K562 (cell line): ENCODE data around the gene ELMO1. TPM values are rescaled to one million over a fixed set of nuclear protein-coding genes. Genes with fewer than 3 reads are reported as not detected.

ENCODE experiments used
- ATAC-seq: fragments of 200-7000 bp; cut with Tn5 transposase; 3 replicates; pipeline ENCODE4 v1.9.1; 2020; ENCODE audit warnings: moderate library complexity
- BruUV-seq: library from RNA; stranded (reverse); fragments of 400-500 nt; replicated peaks from 2 replicates; lab custom pipeline; 2021; lab: Mats Ljungman, UMichigan
- CTCF ChIA-PET: fragments of 300-600 bp; formaldehyde crosslinking; extraction: SDS; loops from one replicate; lab custom pipeline; 2021; ENCODE audit warnings: low intra/inter-chr PET ratio; lab: Yijun Ruan, JAX
- POLR2A ChIA-PET: fragments of 300-600, 350-650 bp; sonication (Branson Sonifier 250); formaldehyde crosslinking; extraction: SDS; loops from one replicate; lab custom pipeline; 2021; ENCODE audit warnings: antibody characterized with exemption, inconsistent platforms; lab: Yijun Ruan, JAX
- DNase-seq, 4 experiments: peaks; one replicate each; pipeline versions ENCODE4 v3.0.0 to v3.0.0-alpha.2; 2011 to 2018; ENCODE audit warnings: low spot score in 3 of 4, mixed read lengths in 3 of 4; ENCODE audit errors: extremely low read depth in 1 of 4
- FAIRE-seq: peaks from 2 replicates; lab custom pipeline; 2011; peaks lifted over from hg19 to GRCh38; lab: Jason Lieb, UNC
- H2AFZ ChIP-seq: 2 replicates; pipeline ENCODE4 v1.6.0; 2011; ENCODE audit warnings: low read depth, low read length, control low read depth, inconsistent platforms
- H3K27ac ChIP-seq: fragments of 200-600 bp; 3 replicates; pipeline ENCODE4 v1.8.0; 2011; ENCODE audit warnings: low read depth, mild to moderate bottlenecking, control low read depth, inconsistent platforms, low read length, moderate library complexity, mixed read lengths; ENCODE audit errors: extremely low read depth
- H3K27me3 ChIP-seq, 2 experiments: fragments of 300-600 bp in 1 of 2; 2 replicates in 1 of 2; 3 replicates in 1 of 2; pipeline versions ENCODE4 v1.6.0 to v1.8.0; 2011; ENCODE audit warnings: inconsistent platforms in 2 of 2, low read length in 2 of 2, mild to moderate bottlenecking in 1 of 2, mixed read lengths in 1 of 2, moderate library complexity in 1 of 2; ENCODE audit not compliant: control insufficient read depth in 2 of 2, insufficient read depth in 2 of 2
- H3K36me3 ChIP-seq: fragments of 300-600 bp; 3 replicates; pipeline ENCODE4 v1.8.0; 2011; ENCODE audit warnings: mild to moderate bottlenecking, low read length, inconsistent platforms; ENCODE audit not compliant: control insufficient read depth, insufficient read depth
- H3K4me1 ChIP-seq, 2 experiments: fragments of 200-600 bp in 1 of 2; replicated peaks in 1 of 2; 2 replicates in 1 of 2; 3 replicates in 1 of 2; pipeline versions ENCODE4 v1.5.1 to v1.8.0; 2011; ENCODE audit warnings: inconsistent platforms in 2 of 2, low read length in 2 of 2, mild to moderate bottlenecking in 1 of 2, mixed read lengths in 1 of 2, moderate library complexity in 1 of 2; ENCODE audit not compliant: control insufficient read depth in 2 of 2, insufficient read depth in 2 of 2
- H3K4me2 ChIP-seq: 2 replicates; pipeline ENCODE4 v1.6.1; 2011; ENCODE audit warnings: low read length, control low read depth, inconsistent platforms, mixed read lengths; ENCODE audit not compliant: insufficient read depth
- H3K4me3 ChIP-seq: fragments of 200-600 bp; sonication (generic), shearing (Covaris generic); 2 replicates; pipeline ENCODE4 v1.5.1; 2016; ENCODE audit warnings: control low read depth, inconsistent platforms
- H3K79me2 ChIP-seq: fragments of 200-600 bp; 3 replicates; pipeline ENCODE4 v1.8.0; 2011; ENCODE audit warnings: low read length, inconsistent platforms; ENCODE audit not compliant: control insufficient read depth, insufficient read depth
- H3K9ac ChIP-seq, 2 experiments: 2 replicates each; pipeline versions ENCODE4 v1.6.0 to v1.6.1; 2011; ENCODE audit warnings: low read depth in 2 of 2, low read length in 2 of 2, control low read depth in 1 of 2, inconsistent platforms in 1 of 2, mild to moderate bottlenecking in 1 of 2, mixed read lengths in 1 of 2; ENCODE audit not compliant: insufficient read depth in 1 of 2
- H3K9me1 ChIP-seq: one replicate; pipeline ENCODE4 v1.6.0; 2011; ENCODE audit warnings: inconsistent platforms, mild to moderate bottlenecking, low read length, moderate library complexity; ENCODE audit not compliant: control insufficient read depth, insufficient read depth
- H3K9me3 ChIP-seq: replicated peaks from 2 replicates; pipeline ENCODE4 v1.5.1; 2011; ENCODE audit warnings: low read depth, low read length, inconsistent platforms; ENCODE audit not compliant: control insufficient read depth, insufficient read depth
- H4K20me1 ChIP-seq: replicated peaks from 2 replicates; pipeline ENCODE4 v1.6.1; 2011; ENCODE audit warnings: low read length, inconsistent platforms, mixed read lengths; ENCODE audit not compliant: control insufficient read depth, insufficient read depth
- GATAD2B ChIP-seq: fragments of 450-650 bp; IDR thresholded peaks from 2 replicates; pipeline ENCODE4 v1.6.1; 2017; ENCODE audit warnings: mild to moderate bottlenecking, borderline replicate concordance
- GTF3C2 ChIP-seq: IDR thresholded peaks from 3 replicates; pipeline ENCODE4 v1.6.1; 2011; ENCODE audit warnings: borderline replicate concordance, mild to moderate bottlenecking, moderate library complexity; ENCODE audit not compliant: insufficient read length; ENCODE audit errors: extremely low read depth
- MLLT1 ChIP-seq, 2 experiments: fragments of 450-650 bp; IDR thresholded peaks; 2 replicates each; pipeline ENCODE4 v1.6.1; 2016
- NR4A1 ChIP-seq, 2 experiments: fragments of 250-450 bp in 1 of 2; fragments of 450-650 bp in 1 of 2; sonication (Bioruptor Pico) in 1 of 2; IDR thresholded peaks; 2 replicates each; pipeline versions ENCODE4 v1.4.0 to v1.6.1; 2016 to 2020; ENCODE audit warnings: mild to moderate bottlenecking in 2 of 2, missing compliant biosample characterization in 1 of 2, missing genetic modification characterization in 1 of 2, moderate library complexity in 1 of 2
- PHB2 ChIP-seq: fragments of 450-650 bp; IDR thresholded peaks from 2 replicates; pipeline ENCODE4 v1.6.1; 2017; ENCODE audit warnings: low read depth
- SREBF2 ChIP-seq: sonication (generic); formaldehyde crosslinking; IDR thresholded peaks from 2 replicates; pipeline ENCODE4 v1.4.0; 2020; ENCODE audit warnings: mild to moderate bottlenecking, missing genetic modification reagents
- THRAP3 ChIP-seq: fragments of 450-650 bp; IDR thresholded peaks from 2 replicates; pipeline ENCODE4 v1.6.1; 2016; ENCODE audit warnings: mild to moderate bottlenecking, inconsistent platforms, borderline replicate concordance
- ZNF639 ChIP-seq, 2 experiments: fragments of 200-800 bp in 1 of 2; sonication (Bioruptor generic) in 1 of 2; sonication (generic) in 1 of 2; formaldehyde crosslinking in 1 of 2; IDR thresholded peaks in 1 of 2; conservative IDR thresholded peaks in 1 of 2; 2 replicates each; pipeline versions ENCODE4 v1.5.0 to v1.6.1; 2016 to 2020; ENCODE audit warnings: missing compliant biosample characterization in 1 of 2, missing genetic modification characterization in 1 of 2, missing genetic modification reagents in 1 of 2
- ZNF696 ChIP-seq: fragments of 250-450 bp; sonication (Bioruptor Pico); conservative IDR thresholded peaks from 2 replicates; pipeline ENCODE4 v1.4.0; 2020; ENCODE audit warnings: mild to moderate bottlenecking, moderate library complexity
- WGBS: fragments of 100-300 bp; shearing (Covaris generic); methylation state at CpG from one replicate; pipeline ENCODE4 v1.1.6; 2016; ENCODE audit warnings: low coverage, mixed read lengths; ENCODE audit not compliant: insufficient coverage; ENCODE audit errors: missing lambda C conversion rate; 5-methylcytosine and 5-hydroxymethylcytosine counted together
- in situ Hi-C: fragments of 300-500 bp; cut with MboI; formaldehyde crosslinking; loops from 4 replicates; pipeline ENCODE4 v1.15.0; 2018; ENCODE audit warnings: inconsistent platforms, mixed read lengths
- intact Hi-C: fragments of 100-400 bp; cut with micrococcal nuclease; formaldehyde crosslinking; loops from 2 replicates; pipeline ENCODE4 v1.14.2; 2022
- polyA plus RNA-seq, 8 experiments: library from polyadenylated mRNA; depleted of rRNA in 4 of 8; stranded (reverse) in 5 of 8; unstranded in 3 of 8; fragments of >200 nt; fragmentation: Nextera tagmentation in 2 of 8; fragmentation: Illumina TruSeq in 1 of 8; extraction: Ambion mirVana in 2 of 8; extraction: Trizol in 1 of 8; gene quantifications; 2 replicates each; pipeline versions ENCODE4 v1.2.1 to v1.2.3, GENCODE V29; 2011 to 2014; ENCODE audit warnings: inconsistent platforms in 1 of 8, missing spikeins in 1 of 8
- total RNA-seq, 7 experiments: library from RNA; depleted of rRNA in 6 of 7; stranded (reverse); fragments of >200 nt in 6 of 7; fragmentation: Illumina TruSeq in 2 of 7; extraction: Trizol in 2 of 7; gene quantifications; 2 replicates each; pipeline versions ENCODE4 v1.2.1 to v1.2.3, GENCODE V29; 2011 to 2021; ENCODE audit warnings: low replicate concordance in 1 of 7

ELMO1 gene
- total and polyA plus RNA-seq, 9 of the 15 experiments (the other 6 are each of a cell fraction or from before 2014, with no cell fraction given), result 0.36 to 7.2 (median 3.6) TPM

GRCh38 chr7:37443627-37444026 is 5.0 kb downstream of the ELMO1 start (continued):
- TF ChIP-seq SREBF2 (CRISPR knock-in tag) (no peak), PHB2 (no peak), GATAD2B (no peak)

GRCh38 chr7:37442268-37442667 is 6.4 kb downstream of the ELMO1 start:
- DNase-seq (no peak), ATAC-seq (no peak), FAIRE-seq (no peak)
- no peak overlapping the region for H3K4me2 ChIP-seq
- ChIA-PET CTCF (no interaction called here), POLR2A (no interaction called here)
- WGBS, result 0% methylated on average over 4 of the region's 4 CpGs
- H3K4me1 ChIP-seq, result no peaks in the 10 kb centered on the region; a peak in 1 of 5 replicates
- no peaks in the 10 kb centered on the region for H3K36me3 ChIP-seq
- intact Hi-C loops, result no loop called here
- no TSS peak for BruUV-seq
- H3K9me1 ChIP-seq, result no peaks in the 10 kb centered on the region
- H3K27me3 ChIP-seq, result peaks cover 7 to 19% of the 10 kb centered on the region in 2 experiments; a peak in 4 of 5 replicates
- no peaks in the 10 kb centered on the region for H3K9me3 ChIP-seq
- H3K27ac ChIP-seq, result no peak overlapping the region
- TF ChIP-seq ZNF639 (CRISPR knock-in tag; conservative IDR thresholded peaks at IDR 0.05 in 1 of 2, IDR thresholded peaks at IDR 0.05 in 1 of 2) (no peak), ZNF696 (CRISPR knock-in tag) (no peak), NR4A1 (CRISPR knock-in tag; IDR thresholded peaks at IDR 0.05) (no peak), NR4A1 (tag; IDR thresholded peaks at IDR 0.05) (no peak), GTF3C2 (no peak), MLLT1 (IDR thresholded peaks at IDR 0.05) (no peak), THRAP3 (no peak)
- no peak overlapping the region for H2AFZ ChIP-seq
- no peak overlapping the region for H3K9ac ChIP-seq
- no peaks in the 10 kb centered on the region for H3K79me2 ChIP-seq
- no peaks in the 10 kb centered on the region for H4K20me1 ChIP-seq
- in situ Hi-C loops, result no loop called here
- H3K4me3 ChIP-seq, result no peak overlapping the region
